H9 (cell line): ENCODE data around the gene IGBP1. TPM values are rescaled to one million over a fixed set of nuclear protein-coding genes. Genes with fewer than 3 reads are reported as not detected.

Source experiments
- DNase-seq: peaks from one replicate; pipeline ENCODE4 v3.0.0-alpha.2; 2017
- H2AFZ ChIP-seq: one replicate; pipeline ENCODE4 v1.6.1; 2013; ENCODE audit warnings: mild to moderate bottlenecking, low read length, control low read depth, moderate library complexity
- H2AK5ac ChIP-seq: 2 replicates; pipeline ENCODE4 v1.6.1; 2013; ENCODE audit warnings: low read length, control low read depth, mixed read lengths; ENCODE audit not compliant: insufficient read length
- H2BK120ac ChIP-seq: one replicate; pipeline ENCODE4 v1.6.1; 2013; ENCODE audit warnings: low read depth, mild to moderate bottlenecking, low read length, control low read depth, inconsistent platforms; ENCODE audit not compliant: poor library complexity, severe bottlenecking
- H2BK12ac ChIP-seq: 2 replicates; pipeline ENCODE4 v1.6.1; 2013; ENCODE audit warnings: low read length, control low read depth, mixed read lengths, low read depth; ENCODE audit not compliant: insufficient read length
- H2BK15ac ChIP-seq: 2 replicates; pipeline ENCODE4 v1.6.1; 2013; ENCODE audit warnings: low read depth, low read length, control low read depth
- H2BK20ac ChIP-seq: one replicate; pipeline ENCODE4 v1.6.1; 2013; ENCODE audit warnings: low read depth, mild to moderate bottlenecking, low read length, control low read depth, inconsistent platforms; ENCODE audit not compliant: poor library complexity, severe bottlenecking
- H2BK5ac ChIP-seq: 2 replicates; pipeline ENCODE4 v1.6.1; 2013; ENCODE audit warnings: low read length, control low read depth, mixed read lengths; ENCODE audit not compliant: insufficient read length
- H3K14ac ChIP-seq: 2 replicates; pipeline ENCODE4 v1.6.1; 2013; ENCODE audit warnings: low read length, control low read depth; ENCODE audit not compliant: insufficient read depth
- H3K18ac ChIP-seq: 2 replicates; pipeline ENCODE4 v1.6.1; 2013; ENCODE audit warnings: low read depth, mild to moderate bottlenecking, mixed read lengths, low read length, control low read depth; ENCODE audit not compliant: insufficient read length
- H3K23ac ChIP-seq: 2 replicates; pipeline ENCODE4 v1.6.1; 2013; ENCODE audit warnings: low read length, control low read depth, mixed read lengths, low read depth; ENCODE audit not compliant: insufficient read length
- H3K23me2 ChIP-seq: 2 replicates; pipeline ENCODE4 v1.6.1; 2013; ENCODE audit warnings: low read depth, mild to moderate bottlenecking, mixed read lengths, low read length, control low read depth; ENCODE audit not compliant: insufficient read length, poor library complexity, severe bottlenecking
- H3K27ac ChIP-seq: 2 replicates; pipeline ENCODE4 v1.5.1; 2013; ENCODE audit warnings: low read length, control low read depth, mixed read lengths, low read depth; ENCODE audit not compliant: insufficient read length
- H3K27me3 ChIP-seq: 2 replicates; pipeline ENCODE4 v1.6.1; 2013; ENCODE audit warnings: low read length, control low read depth, inconsistent platforms; ENCODE audit not compliant: insufficient read depth
- H3K4ac ChIP-seq: 2 replicates; pipeline ENCODE4 v1.6.1; 2013; ENCODE audit warnings: low read depth, mild to moderate bottlenecking, control low read depth, inconsistent platforms, low read length, moderate library complexity
- H3K4me1 ChIP-seq: 2 replicates; pipeline ENCODE4 v1.6.1; 2013; ENCODE audit warnings: low read length, control low read depth, inconsistent platforms; ENCODE audit not compliant: insufficient read depth
- H3K4me2 ChIP-seq: 2 replicates; pipeline ENCODE4 v1.6.1; 2013; ENCODE audit warnings: low read length, control low read depth, mixed read lengths; ENCODE audit not compliant: insufficient read length, insufficient read depth
- H3K56ac ChIP-seq: 2 replicates; pipeline ENCODE4 v1.6.1; 2013; ENCODE audit warnings: low read depth, mild to moderate bottlenecking, mixed read lengths, low read length, control low read depth; ENCODE audit not compliant: insufficient read length
- H3K79me1 ChIP-seq: 2 replicates; pipeline ENCODE4 v1.6.1; 2013; ENCODE audit warnings: low read depth, mild to moderate bottlenecking, moderate library complexity, low read length, control low read depth, inconsistent platforms; ENCODE audit not compliant: insufficient read depth, poor library complexity, severe bottlenecking
- H3K79me2 ChIP-seq: 2 replicates; pipeline ENCODE4 v1.6.1; 2013; ENCODE audit warnings: low read length, control low read depth, inconsistent platforms; ENCODE audit not compliant: insufficient read depth
- H3K9ac ChIP-seq: 2 replicates; pipeline ENCODE4 v1.6.1; 2013; ENCODE audit warnings: low read length, control low read depth, mixed read lengths; ENCODE audit not compliant: insufficient read length; ENCODE audit errors: extremely low read depth
- H3K9me3 ChIP-seq: one replicate; pipeline ENCODE4 v1.6.1; 2013; ENCODE audit warnings: low read depth, low read length, inconsistent platforms; ENCODE audit not compliant: control insufficient read depth
- H3T11ph ChIP-seq: one replicate; pipeline ENCODE4 v1.6.1; 2013; ENCODE audit warnings: mild to moderate bottlenecking, low read length, control low read depth, inconsistent platforms
- H4K20me1 ChIP-seq: one replicate; pipeline ENCODE4 v1.6.1; 2013; ENCODE audit not compliant: control insufficient read depth, insufficient read length, insufficient read depth
- H4K5ac ChIP-seq: 2 replicates; pipeline ENCODE4 v1.6.1; 2013; ENCODE audit warnings: low read depth, mild to moderate bottlenecking, mixed read lengths, low read length, control low read depth; ENCODE audit not compliant: insufficient read length
- H4K8ac ChIP-seq: replicated peaks from 2 replicates; pipeline ENCODE4 v1.6.1; 2013; ENCODE audit warnings: low read length, control low read depth, mixed read lengths, low read depth; ENCODE audit not compliant: insufficient read length
- H4K91ac ChIP-seq: 2 replicates; pipeline ENCODE4 v1.6.1; 2013; ENCODE audit warnings: low read depth, mild to moderate bottlenecking, moderate library complexity, mixed read lengths, low read length, control low read depth; ENCODE audit not compliant: insufficient read length
- H3K27ac Mint-ChIP-seq, 3 experiments: 2 replicates in 2 of 3; 3 replicates in 1 of 3; pipeline ENCODE4 v1.8.0; 2020 to 2021; ENCODE audit warnings: mixed read lengths in 3 of 3, mild to moderate bottlenecking in 1 of 3, moderate library complexity in 1 of 3
- H3K27me3 Mint-ChIP-seq: 2 replicates; pipeline ENCODE4 v1.8.0; 2021; ENCODE audit warnings: low read depth, mild to moderate bottlenecking, moderate library complexity, mixed read lengths
- H3K36me3 Mint-ChIP-seq, 3 experiments: 2 replicates in 2 of 3; 3 replicates in 1 of 3; pipeline ENCODE4 v1.8.0; 2020 to 2021; ENCODE audit warnings: low read depth in 3 of 3, mixed read lengths in 3 of 3; ENCODE audit not compliant: insufficient read depth in 1 of 3
- H3K4me1 Mint-ChIP-seq, 2 experiments: 2 replicates each; pipeline ENCODE4 v1.8.0; 2020; ENCODE audit warnings: mixed read lengths in 2 of 2
- H3K4me3 Mint-ChIP-seq, 2 experiments: 2 replicates in 1 of 2; 3 replicates in 1 of 2; pipeline ENCODE4 v1.8.0; 2020 to 2021; ENCODE audit warnings: mild to moderate bottlenecking in 2 of 2, mixed read lengths in 2 of 2, moderate library complexity in 1 of 2
- H3K9me3 Mint-ChIP-seq, 2 experiments: 2 replicates in 1 of 2; 3 replicates in 1 of 2; pipeline ENCODE4 v1.8.0; 2020; ENCODE audit warnings: mild to moderate bottlenecking in 2 of 2, mixed read lengths in 2 of 2, moderate library complexity in 1 of 2
- WGBS: extraction: QIAGEN DNeasy Blood & Tissue Kit; methylation state at CpG from one replicate; pipeline ENCODE4 v1.1.7; 2013; ENCODE audit warnings: missing lambda C conversion rate, low lambda C conversion rate, mixed read lengths; ENCODE audit not compliant: insufficient read length; ENCODE audit errors: extremely low coverage; 5-methylcytosine and 5-hydroxymethylcytosine counted together
- total RNA-seq: library from RNA; stranded (reverse); gene quantifications from 2 replicates; pipeline ENCODE4 v1.2.1, GENCODE V29; 2021
- TF ChIP-seq, protein P1 (sequence below): fragments of 200-600 bp; sonication (generic); conservative IDR thresholded peaks from 3 replicates; pipeline ENCODE4 v1.8.0; 2021; ENCODE audit warnings: antibody characterized with exemption, mild to moderate bottlenecking

Gene IGBP1
- total RNA-seq, 1 experiment from 2014 or later, result 45.0 TPM

DNA sequence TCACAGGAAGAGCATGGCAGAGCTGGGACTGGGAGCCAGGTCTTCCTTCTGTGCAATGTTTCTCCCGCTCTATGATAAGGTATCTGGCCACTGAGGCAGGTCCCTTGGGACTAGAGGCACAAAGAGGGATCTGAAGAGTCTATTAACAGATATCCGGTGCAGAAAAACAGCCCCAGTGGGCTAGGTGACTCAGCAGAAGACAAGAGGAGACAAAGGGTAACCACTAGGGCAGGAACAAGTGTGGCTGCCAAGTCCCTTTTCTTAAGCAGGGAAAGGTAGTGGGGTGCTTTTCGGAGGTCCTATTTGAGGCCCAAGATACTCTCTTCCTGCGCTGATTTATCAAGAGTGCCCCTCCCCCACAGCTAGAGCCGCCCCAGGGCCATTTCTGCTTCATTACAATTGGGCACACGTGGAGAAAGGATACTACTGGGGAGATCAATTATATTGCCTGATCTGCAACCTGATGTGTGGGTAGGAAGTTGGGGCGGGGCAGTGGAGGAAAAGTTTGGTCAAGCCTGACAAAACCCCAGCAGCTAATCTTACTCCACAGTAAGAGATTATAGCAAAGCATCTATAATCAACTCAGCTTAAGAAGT is 43.8 kb downstream of the IGBP1 start, which contains the start of gene DGAT2L6:
Gene DGAT2L6 (plus strand): TSS at position 546 of the 596 bp plus-strand sequence. CDS start 100 bp downstream, outside the sequence.
- no peak within 1 kb of the TSS for H3K27ac ChIP-seq
- WGBS, result no CpG with 5 or more reads among the region's 7 CpGs

More for the DNA sequence above, 43.8 kb downstream of the IGBP1 start, which contains the start of gene DGAT2L6:
- Histone ChIP-seq H3T11ph (no peak within 1 kb of the TSS), H3K79me2 (no peaks in the 10 kb centered on the region; the same call in 1 of the 2 replicates), H3K14ac (no peak within 1 kb of the TSS), H2BK12ac (no peak within 1 kb of the TSS), H3K23ac (no peak within 1 kb of the TSS), H3K9ac (no peak within 1 kb of the TSS), H4K91ac (no peak within 1 kb of the TSS), H2AFZ (no peak within 1 kb of the TSS), H3K4me2 (no peak within 1 kb of the TSS), H2BK20ac (no peak within 1 kb of the TSS), H3K18ac (no peak within 1 kb of the TSS), H4K8ac (no peak within 1 kb of the TSS), H4K5ac (no peak within 1 kb of the TSS), H3K79me1 (no peaks in the 10 kb centered on the region), H3K4ac (no peak within 1 kb of the TSS), H4K20me1 (no peaks in the 10 kb centered on the region), H2BK15ac (no peak within 1 kb of the TSS), H2AK5ac (no peak within 1 kb of the TSS), H2BK5ac (no peak within 1 kb of the TSS), H3K23me2 (no peaks in the 10 kb centered on the region), H3K9me3 (peaks cover 48% of the 10 kb centered on the region), H3K56ac (no peak within 1 kb of the TSS), H3K27me3 (no peaks in the 10 kb centered on the region), H3K4me1 (no peaks in the 10 kb centered on the region), H2BK120ac (no peak within 1 kb of the TSS)
- Mint-ChIP-seq H3K4me1 (peaks cover 22 to 23% of the 10 kb centered on the region in 2 experiments), H3K27me3 (peaks cover 2% of the 10 kb centered on the region), H3K27ac (no peak within 1 kb of the TSS), H3K36me3 (peaks cover 0 to 5% (median 0%) of the 10 kb centered on the region in 3 experiments; a peak in 3 of 7 replicates), H3K9me3 (peaks cover 71 to 83% of the 10 kb centered on the region in 2 experiments), H3K4me3 (no peak within 1 kb of the TSS)
- no peak for DNase-seq
- TF ChIP-seq, protein P1, sequence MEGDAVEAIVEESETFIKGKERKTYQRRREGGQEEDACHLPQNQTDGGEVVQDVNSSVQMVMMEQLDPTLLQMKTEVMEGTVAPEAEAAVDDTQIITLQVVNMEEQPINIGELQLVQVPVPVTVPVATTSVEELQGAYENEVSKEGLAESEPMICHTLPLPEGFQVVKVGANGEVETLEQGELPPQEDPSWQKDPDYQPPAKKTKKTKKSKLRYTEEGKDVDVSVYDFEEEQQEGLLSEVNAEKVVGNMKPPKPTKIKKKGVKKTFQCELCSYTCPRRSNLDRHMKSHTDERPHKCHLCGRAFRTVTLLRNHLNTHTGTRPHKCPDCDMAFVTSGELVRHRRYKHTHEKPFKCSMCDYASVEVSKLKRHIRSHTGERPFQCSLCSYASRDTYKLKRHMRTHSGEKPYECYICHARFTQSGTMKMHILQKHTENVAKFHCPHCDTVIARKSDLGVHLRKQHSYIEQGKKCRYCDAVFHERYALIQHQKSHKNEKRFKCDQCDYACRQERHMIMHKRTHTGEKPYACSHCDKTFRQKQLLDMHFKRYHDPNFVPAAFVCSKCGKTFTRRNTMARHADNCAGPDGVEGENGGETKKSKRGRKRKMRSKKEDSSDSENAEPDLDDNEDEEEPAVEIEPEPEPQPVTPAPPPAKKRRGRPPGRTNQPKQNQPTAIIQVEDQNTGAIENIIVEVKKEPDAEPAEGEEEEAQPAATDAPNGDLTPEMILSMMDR, result no peak
